ENCODE measurements around the gene ST3GAL4. TPM values are rescaled to one million over a fixed set of nuclear protein-coding genes. Genes with fewer than 3 reads are reported as not detected.
"Not testable (repeated sequence)": the region's sequence is repeated elsewhere in the genome, so short reads cannot be mapped to it uniquely, and the experiment has no call there.

The ST3GAL4 gene
- total RNA-seq, 4 donors from 2014 or later = 13.2 to 59.3 (median 41.9) TPM

GRCh38 chr11:126359431-126360048, 4.1 kb downstream of the ST3GAL4 start:
- peak; percentile 30 for ATAC-seq (ENCODE audit: low FRiP score)
- TF ChIP-seq, protein P1, sequence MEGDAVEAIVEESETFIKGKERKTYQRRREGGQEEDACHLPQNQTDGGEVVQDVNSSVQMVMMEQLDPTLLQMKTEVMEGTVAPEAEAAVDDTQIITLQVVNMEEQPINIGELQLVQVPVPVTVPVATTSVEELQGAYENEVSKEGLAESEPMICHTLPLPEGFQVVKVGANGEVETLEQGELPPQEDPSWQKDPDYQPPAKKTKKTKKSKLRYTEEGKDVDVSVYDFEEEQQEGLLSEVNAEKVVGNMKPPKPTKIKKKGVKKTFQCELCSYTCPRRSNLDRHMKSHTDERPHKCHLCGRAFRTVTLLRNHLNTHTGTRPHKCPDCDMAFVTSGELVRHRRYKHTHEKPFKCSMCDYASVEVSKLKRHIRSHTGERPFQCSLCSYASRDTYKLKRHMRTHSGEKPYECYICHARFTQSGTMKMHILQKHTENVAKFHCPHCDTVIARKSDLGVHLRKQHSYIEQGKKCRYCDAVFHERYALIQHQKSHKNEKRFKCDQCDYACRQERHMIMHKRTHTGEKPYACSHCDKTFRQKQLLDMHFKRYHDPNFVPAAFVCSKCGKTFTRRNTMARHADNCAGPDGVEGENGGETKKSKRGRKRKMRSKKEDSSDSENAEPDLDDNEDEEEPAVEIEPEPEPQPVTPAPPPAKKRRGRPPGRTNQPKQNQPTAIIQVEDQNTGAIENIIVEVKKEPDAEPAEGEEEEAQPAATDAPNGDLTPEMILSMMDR (IDR thresholded peaks at IDR 0.05) = no peak
- DNase-seq (ENCODE audit: low spot score) = no peak

- TF ChIP-seq, protein P1 (IDR thresholded peaks at IDR 0.05) = no peak
- ATAC-seq (ENCODE audit: low FRiP score) = no peak
- DNase-seq (ENCODE audit: low spot score) = no peak
These were observed 4.6 kb downstream of the ST3GAL4 start for GRCh38 chr11:126360049-126360446.

DNA sequence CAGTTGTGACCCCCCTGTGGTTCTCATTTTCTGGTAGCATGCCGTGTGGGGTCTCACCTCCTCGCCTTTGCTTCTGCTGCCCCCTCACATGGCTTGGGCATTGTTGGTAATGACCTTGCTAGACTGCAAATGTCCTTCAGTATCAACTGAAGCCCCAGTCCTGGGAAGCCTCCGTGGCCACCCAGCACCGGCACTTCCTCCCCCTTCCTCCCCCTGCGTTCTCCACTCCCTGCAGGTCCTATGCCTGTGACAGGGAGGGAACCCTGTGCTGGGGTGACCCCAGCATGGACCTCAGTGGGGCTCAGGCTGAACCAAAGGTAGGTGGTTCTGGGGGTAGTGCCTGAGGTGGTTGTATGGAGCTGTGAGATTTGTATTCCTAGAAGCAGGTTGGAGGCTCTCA, 5.9 kb downstream of the ST3GAL4 start:
- TF ChIP-seq, protein P1 (IDR thresholded peaks at IDR 0.05) = no peak
- no peak for DNase-seq (ENCODE audit: low spot score)
- ATAC-seq (ENCODE audit: low FRiP score) = no peak

DNA sequence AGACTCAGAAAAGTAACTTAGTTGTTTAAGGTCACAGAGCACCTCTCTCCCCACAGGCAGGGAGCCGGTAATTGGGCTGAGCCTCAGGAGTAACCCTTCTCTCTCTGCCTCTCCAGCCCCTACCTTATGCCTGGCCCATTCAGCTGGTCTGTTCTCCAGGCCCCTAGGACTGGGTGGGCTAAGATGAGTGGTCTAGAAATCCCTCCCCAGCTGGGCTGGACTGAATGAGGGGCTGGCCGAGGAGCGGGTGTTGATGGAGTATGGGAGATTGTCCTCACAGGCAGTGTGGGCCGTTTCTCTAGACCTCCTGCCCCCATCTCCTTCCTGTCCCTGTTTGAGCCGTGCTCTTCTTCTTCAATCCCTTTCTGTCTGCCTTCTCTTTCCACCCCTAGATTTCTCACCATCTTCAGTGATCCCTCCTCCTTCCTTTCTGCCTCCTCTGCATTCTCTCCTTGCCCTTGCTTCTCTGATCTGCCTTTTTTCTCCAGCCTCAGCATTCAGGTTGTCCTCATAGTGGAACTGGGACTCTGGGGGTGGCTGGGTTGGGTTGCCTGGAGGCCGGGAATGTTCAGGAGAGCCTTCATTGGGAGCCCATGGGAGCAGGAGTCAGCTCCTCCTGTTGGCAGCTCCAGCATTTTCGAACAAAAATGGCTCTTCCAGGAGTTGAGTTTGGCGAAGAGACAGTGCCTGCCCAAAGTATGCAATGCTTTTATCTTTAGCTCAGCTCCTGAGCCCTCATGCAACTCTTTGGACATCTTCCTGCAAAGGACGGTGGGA, 7.6 kb downstream of the ST3GAL4 start:
- no peak for ATAC-seq (ENCODE audit: low FRiP score)
- DNase-seq (ENCODE audit: low spot score) = no peak
- TF ChIP-seq, protein P1 (IDR thresholded peaks at IDR 0.05) = no peak

DNA sequence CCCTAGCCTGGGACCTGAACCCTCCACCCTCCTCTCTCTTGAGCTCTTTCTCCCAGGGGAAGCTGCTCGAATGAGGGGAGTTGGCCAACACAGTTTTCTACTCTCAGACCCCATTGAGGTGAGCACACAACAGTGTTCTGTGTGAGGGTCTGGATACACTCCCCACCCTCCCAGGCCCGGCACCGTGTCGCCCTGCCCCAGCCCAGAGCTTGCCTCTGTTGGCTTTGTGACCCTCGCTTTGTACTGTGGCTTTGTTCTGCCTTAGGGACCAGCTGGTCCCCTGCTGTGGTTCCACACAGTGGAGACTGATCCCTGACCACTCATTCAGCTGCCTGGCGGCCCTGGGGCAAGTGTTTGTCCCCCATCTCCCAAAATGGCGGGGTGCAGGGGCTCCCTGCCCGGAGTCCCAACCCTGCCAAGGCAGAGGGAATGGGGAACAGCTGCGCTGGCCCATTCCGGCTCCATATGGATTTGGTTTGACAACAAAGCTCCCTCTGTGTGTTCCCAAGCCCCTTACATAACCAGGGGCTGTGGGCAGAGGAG, 8.3 kb downstream of the ST3GAL4 start:
- TF ChIP-seq, protein P1 (IDR thresholded peaks at IDR 0.05) = no peak
- DNase-seq (ENCODE audit: low spot score) (no peak), ATAC-seq (ENCODE audit: low FRiP score) (no peak)

DNA sequence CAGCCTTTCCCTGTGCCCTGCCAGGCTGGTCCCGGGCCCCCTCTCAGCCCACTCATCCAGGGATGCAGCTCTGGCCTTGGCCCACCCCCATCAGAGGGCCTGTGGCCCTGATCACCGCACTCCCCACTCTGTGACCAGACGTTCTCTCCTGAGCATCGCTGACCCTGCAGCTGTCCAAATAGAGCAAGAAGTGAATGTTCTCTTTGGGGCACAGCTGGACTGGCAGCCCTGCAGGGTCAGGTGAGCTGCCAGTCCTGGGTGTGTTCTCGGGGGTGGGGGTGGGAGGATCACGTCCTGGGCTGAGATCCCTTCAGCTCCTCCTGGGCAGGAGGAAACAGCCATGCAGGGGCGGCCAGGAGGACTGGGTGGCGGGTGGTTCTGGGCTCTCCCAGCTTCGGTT, 9.2 kb downstream of the ST3GAL4 start:
- DNase-seq (ENCODE audit: low spot score); ATAC-seq (ENCODE audit: low FRiP score): not testable (repeated sequence)

- DNase-seq (ENCODE audit: low spot score); ATAC-seq (ENCODE audit: low FRiP score): not testable (repeated sequence)
These were observed 10.0 kb downstream of the ST3GAL4 start for GRCh38 chr11:126365508-126365907.
